ENCODE measurements around the gene ULK4.

ULK4 gene

DNA sequence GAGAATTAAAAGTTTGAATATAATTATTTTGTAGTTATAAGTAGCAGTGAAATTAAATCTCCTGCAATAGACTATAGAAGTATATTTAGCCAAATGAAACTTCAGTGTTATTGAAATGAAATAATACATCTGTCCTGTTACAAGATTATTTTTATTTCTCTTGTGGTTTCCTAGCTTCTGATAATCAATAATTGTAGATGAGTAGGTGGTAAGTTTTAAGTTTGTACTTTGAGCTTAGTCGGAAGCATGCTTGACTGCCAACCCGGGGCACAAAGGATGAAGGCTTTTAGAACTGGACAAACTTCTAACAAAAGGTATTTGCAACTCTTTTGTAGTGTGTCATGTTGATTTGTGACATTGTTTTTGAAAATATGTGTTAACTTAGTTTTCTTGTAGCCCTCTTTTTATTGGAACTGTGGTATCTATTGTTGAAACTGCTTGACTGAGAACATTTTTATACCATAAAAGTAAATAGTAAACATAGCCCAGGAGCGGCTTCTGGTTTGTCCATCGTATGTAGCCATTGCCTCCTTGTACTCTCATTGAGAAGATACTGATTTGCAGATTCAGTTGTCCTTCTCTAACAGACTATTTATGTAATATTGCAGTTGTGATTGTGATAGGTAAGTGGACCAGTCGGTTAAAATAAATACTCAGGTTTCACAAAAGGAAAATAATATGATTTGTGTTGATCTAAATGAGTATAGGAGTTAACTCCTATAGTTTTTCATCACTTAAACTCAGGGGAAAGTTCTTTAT lies 759.6 kb downstream of the ULK4 start:
- no peak for DNase-seq (ENCODE audit: low read depth in 1 of 2, low spot score in 1 of 2)
- H3K27me3 ChIP-seq (ENCODE audit: insufficient read depth, poor library complexity, severe bottlenecking) = no peaks in the 10 kb centered on the region
- TF ChIP-seq GABPA (IDR thresholded peaks at IDR 0.05; ENCODE audit: low read depth) (no peak), POLR2AphosphoS5 (IDR thresholded peaks at IDR 0.05; ENCODE audit: low read depth) (no peak), SPI1 (IDR thresholded peaks at IDR 0.05; ENCODE audit: borderline replicate concordance, low read depth) (no peak)
- TF ChIP-seq, protein P1, sequence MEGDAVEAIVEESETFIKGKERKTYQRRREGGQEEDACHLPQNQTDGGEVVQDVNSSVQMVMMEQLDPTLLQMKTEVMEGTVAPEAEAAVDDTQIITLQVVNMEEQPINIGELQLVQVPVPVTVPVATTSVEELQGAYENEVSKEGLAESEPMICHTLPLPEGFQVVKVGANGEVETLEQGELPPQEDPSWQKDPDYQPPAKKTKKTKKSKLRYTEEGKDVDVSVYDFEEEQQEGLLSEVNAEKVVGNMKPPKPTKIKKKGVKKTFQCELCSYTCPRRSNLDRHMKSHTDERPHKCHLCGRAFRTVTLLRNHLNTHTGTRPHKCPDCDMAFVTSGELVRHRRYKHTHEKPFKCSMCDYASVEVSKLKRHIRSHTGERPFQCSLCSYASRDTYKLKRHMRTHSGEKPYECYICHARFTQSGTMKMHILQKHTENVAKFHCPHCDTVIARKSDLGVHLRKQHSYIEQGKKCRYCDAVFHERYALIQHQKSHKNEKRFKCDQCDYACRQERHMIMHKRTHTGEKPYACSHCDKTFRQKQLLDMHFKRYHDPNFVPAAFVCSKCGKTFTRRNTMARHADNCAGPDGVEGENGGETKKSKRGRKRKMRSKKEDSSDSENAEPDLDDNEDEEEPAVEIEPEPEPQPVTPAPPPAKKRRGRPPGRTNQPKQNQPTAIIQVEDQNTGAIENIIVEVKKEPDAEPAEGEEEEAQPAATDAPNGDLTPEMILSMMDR (IDR thresholded peaks at IDR 0.05; ENCODE audit: insufficient read depth, low read length) = no peak
- TF ChIP-seq, protein P2, sequence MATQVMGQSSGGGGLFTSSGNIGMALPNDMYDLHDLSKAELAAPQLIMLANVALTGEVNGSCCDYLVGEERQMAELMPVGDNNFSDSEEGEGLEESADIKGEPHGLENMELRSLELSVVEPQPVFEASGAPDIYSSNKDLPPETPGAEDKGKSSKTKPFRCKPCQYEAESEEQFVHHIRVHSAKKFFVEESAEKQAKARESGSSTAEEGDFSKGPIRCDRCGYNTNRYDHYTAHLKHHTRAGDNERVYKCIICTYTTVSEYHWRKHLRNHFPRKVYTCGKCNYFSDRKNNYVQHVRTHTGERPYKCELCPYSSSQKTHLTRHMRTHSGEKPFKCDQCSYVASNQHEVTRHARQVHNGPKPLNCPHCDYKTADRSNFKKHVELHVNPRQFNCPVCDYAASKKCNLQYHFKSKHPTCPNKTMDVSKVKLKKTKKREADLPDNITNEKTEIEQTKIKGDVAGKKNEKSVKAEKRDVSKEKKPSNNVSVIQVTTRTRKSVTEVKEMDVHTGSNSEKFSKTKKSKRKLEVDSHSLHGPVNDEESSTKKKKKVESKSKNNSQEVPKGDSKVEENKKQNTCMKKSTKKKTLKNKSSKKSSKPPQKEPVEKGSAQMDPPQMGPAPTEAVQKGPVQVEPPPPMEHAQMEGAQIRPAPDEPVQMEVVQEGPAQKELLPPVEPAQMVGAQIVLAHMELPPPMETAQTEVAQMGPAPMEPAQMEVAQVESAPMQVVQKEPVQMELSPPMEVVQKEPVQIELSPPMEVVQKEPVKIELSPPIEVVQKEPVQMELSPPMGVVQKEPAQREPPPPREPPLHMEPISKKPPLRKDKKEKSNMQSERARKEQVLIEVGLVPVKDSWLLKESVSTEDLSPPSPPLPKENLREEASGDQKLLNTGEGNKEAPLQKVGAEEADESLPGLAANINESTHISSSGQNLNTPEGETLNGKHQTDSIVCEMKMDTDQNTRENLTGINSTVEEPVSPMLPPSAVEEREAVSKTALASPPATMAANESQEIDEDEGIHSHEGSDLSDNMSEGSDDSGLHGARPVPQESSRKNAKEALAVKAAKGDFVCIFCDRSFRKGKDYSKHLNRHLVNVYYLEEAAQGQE (IDR thresholded peaks at IDR 0.05; ENCODE audit: insufficient replicate concordance, low read depth) = no peak
- H3K27ac ChIP-seq (replicated peaks) = no peak overlapping the region
- no peak overlapping the region for H3K4me3 ChIP-seq (replicated peaks; ENCODE audit: insufficient read depth, low read length)

DNA sequence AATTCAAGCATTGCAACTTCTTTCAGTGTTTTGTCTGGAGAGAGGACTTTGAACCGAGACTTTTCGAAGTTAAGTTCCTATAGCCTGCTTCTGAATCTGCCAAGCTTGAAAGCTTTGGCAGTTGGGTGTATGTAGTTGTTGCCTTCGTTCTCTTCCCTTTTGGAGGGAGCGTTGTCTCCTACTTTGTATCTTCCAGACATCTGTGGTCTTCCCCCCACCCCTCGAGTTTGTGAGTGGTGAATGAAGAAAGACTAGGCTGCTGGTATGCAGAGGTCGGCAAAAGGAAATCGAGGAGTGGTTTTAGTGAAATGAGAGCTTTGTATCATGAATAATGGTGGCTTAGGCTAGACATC lies 761.3 kb downstream of the ULK4 start:
- Histone ChIP-seq H3K27ac (replicated peaks) (peak overlapping the region; percentile 62), H3K4me3 (replicated peaks; ENCODE audit: insufficient read depth, low read length) (peak overlapping the region; percentile 77), H3K27me3 (ENCODE audit: insufficient read depth, poor library complexity, severe bottlenecking) (no peaks in the 10 kb centered on the region)
- peak in 1 of 2 experiments; percentile 90 for DNase-seq (ENCODE audit: low read depth in 1 of 2, low spot score in 1 of 2)
- peak; percentile 33; the same call in 1 of the 2 replicates for TF ChIP-seq SPI1 (IDR thresholded peaks at IDR 0.05; ENCODE audit: borderline replicate concordance, low read depth)
- no peak for TF ChIP-seq GABPA (IDR thresholded peaks at IDR 0.05; ENCODE audit: low read depth)

DNA sequence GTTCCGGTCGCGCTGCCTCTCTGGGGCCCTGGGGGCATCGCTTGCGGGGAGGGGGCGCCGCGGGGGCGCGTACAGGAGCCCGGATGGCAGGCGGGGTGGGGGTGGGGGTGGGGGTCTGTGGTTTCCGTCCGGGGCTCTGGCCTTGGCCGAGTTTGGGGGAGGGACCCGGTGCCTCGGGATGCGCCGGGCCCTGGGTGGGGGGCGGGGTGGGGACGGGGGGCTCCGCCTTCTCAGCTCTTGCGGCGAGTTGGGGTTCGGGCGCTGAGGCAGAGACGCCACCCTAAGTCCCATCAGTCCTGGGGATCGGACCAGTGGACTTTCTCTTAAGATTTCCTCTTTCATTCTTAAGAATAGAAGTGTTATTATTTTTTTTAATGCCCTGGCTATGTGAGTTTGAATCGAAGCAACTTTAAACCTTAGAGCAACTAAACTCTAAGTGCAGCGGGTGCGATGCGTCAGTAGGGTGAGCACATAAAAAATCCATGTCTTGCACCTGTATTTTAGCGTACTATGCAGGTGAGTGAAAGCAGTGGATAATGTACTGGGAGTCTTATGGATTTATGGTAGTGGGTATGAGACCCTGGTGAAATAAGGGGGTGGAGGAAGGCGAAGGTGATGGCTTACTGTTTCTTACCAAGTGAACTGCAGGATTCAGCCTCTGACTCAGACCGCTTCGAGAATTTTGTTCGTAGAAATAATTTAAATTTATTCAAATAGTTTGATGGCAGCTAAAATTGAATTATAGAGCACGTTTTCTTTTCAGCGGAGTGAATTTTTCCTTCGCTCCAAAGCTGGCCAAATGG lies 761.8 kb downstream of the ULK4 start:
- DNase-seq (ENCODE audit: low read depth in 1 of 2, low spot score in 1 of 2) = peak in 1 of 2 experiments; percentile 4
- no peaks in the 10 kb centered on the region for H3K27me3 ChIP-seq (ENCODE audit: insufficient read depth, poor library complexity, severe bottlenecking)
- TF ChIP-seq, protein P1 (IDR thresholded peaks at IDR 0.05; ENCODE audit: insufficient read depth, low read length) = no peak
- TF ChIP-seq SPI1 (IDR thresholded peaks at IDR 0.05; ENCODE audit: borderline replicate concordance, low read depth) = no peak
- TF ChIP-seq, protein P2 (IDR thresholded peaks at IDR 0.05; ENCODE audit: insufficient replicate concordance, low read depth) = no peak
- no peak for TF ChIP-seq GABPA (IDR thresholded peaks at IDR 0.05; ENCODE audit: low read depth)
- TF ChIP-seq POLR2AphosphoS5 (IDR thresholded peaks at IDR 0.05; ENCODE audit: low read depth) = no peak
- H3K4me3 ChIP-seq (replicated peaks; ENCODE audit: insufficient read depth, low read length) = peak overlapping the region; percentile 77
- H3K27ac ChIP-seq (replicated peaks) = peak overlapping the region; percentile 62
